G401.6 (cell line): ENCODE measurements around the gene ABCC1.
"Not testable (repeated sequence)": the region's sequence is repeated elsewhere in the genome, so short reads cannot be mapped to it uniquely, and the experiment has no call there.

Experiments
- FAIRE-seq: peaks from 2 replicates; lab custom pipeline; 2012; peaks lifted over from hg19 to GRCh38; lab: Jason Lieb, UNC

Gene ABCC1

DNA sequence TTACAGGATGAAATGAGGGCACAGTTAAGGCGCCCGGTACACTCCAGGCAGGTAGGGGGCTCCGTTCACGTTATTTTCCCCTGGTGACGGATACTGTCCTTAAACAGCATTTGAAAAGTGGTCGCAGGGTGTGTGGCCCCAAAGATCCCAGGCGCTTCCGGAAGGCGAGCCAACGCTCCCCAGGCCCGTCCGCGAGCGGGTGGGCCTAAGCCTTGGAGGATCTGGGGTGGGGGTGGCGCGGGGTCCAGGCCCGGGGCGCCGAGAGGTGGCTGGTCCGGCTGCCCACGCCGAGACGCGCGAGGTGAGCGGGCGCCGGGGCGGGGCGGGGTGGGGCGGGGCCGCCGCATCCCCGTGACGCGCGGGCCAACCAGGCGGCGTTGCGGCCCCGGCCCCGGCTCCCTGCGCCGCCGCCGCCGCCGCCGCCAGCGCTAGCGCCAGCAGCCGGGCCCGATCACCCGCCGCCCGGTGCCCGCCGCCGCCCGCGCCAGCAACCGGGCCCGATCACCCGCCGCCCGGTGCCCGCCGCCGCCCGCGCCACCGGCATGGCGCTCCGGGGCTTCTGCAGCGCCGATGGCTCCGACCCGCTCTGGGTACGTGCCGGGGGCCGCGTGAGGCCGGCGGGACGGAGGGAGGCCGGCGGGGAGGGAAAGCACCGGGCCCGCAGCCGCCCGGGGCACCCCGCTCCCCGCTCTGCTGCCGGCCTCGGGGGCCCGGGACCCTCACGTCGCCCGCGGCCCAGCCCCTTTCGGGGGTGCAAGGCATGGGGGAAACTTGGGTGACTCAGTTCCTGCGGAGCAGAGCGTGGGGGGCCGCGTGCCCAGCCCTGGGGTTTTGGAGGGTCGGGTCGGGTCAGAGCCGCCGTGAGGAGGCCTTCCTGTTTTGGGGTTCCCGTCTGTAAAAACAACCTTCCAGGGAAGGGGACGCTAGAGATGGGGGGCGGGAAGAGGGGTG is at the start of gene ABCC1:
ABCC1 (plus strand) TSS at position 407 of the 951 bp plus-strand sequence; CDS start at position 543, 136 bp downstream.
- no peak for FAIRE-seq

DNA sequence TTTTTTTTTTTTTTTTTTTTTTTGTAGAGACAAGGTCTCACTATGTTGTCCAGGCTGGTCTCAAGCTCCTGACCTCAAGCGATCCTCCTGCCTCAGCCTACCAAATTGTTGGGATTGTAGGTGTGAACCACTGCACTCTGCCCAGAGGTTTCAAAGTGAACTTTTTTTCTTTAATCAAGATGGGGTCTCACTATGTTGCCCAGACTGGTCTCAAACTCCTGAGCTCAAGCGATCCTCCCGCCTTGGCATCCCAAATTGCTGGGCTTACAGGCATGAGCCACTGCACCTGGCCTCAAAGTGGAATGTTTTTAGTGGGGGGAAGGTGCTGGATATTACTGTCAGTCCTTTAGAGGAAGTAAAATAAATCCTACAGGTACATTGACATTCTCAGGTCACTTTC is 49.1 kb upstream of the ABCC1 start:
- FAIRE-seq, result no peak

GRCh38 chr16:15900901-15901500 is 48.4 kb upstream of the ABCC1 start:
- no peak for FAIRE-seq

GRCh38 chr16:15903960-15904359 is 45.5 kb upstream of the ABCC1 start:
- FAIRE-seq, result no peak

DNA sequence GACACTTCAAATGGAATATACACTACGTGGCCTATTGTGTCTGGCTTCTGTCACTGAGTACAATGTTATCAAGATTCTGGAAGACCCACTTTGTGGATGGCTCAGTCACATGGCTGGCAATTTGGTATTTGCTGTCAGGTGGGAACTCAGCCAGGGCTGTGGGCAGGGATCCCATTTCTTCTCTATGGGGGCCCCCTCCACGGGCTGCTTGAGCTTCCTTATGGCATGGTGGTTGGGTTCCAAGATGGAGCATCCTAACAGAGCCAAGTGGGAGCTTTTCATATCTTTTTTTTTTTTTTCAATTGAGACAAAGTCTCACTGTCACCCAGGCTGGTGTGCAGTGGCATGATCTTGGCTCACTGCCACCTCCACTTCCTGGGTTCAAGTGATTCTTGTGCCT is 43.0 kb upstream of the ABCC1 start:
- FAIRE-seq, result no peak

GRCh38 chr16:15907863-15908478 is 41.4 kb upstream of the ABCC1 start:
- no peak for FAIRE-seq

DNA sequence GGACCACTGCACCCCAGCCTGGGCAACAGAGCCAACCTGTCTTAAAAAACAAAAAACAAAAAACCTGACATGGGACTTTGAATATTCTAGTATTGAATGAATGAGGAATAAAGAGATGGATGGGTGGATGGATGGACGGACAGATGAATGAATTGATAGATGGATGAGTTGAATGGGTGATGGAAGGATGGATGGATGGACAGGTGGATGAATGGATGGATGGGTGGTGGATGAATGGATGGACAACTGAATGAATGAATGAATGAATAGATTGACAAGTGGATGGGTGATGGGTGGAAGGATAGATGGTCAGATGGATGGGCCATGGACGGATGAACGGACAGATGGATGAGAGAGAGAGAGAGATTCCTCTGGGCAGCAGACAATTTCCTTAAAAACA is 38.2 kb upstream of the ABCC1 start:
- no peak for FAIRE-seq

GRCh38 chr16:15913046-15913698 is 36.2 kb upstream of the ABCC1 start:
- no peak for FAIRE-seq

GRCh38 chr16:15915555-15916081 is 33.8 kb upstream of the ABCC1 start:
- FAIRE-seq, result no peak

- no peak for FAIRE-seq
Observed at GRCh38 chr16:15916323-15916722, 33.1 kb upstream of the ABCC1 start.

GRCh38 chr16:15918314-15918713 is 31.1 kb upstream of the ABCC1 start:
- not testable (repeated sequence) for FAIRE-seq

GRCh38 chr16:15919331-15919730 is 30.1 kb upstream of the ABCC1 start:
- FAIRE-seq, result no peak

DNA sequence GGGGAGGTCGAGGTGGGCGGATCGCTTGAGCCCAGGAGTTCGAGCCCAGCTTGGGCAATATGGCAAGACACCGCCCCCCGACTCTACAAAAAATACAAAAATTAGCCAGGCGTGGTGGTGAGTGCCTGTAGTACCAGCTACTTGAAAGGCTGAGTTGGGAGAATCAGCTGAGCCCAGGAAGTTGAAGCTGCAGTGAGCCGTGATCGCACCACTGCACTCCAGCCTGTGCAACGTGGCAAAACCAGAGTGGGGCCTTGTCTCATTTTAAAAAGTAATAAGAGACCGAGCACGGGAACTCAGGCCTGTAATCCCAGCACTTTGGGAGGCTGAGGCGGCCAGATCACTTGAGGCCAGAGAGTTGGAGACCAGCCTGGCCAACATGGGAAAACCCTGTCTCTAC is 24.4 kb upstream of the ABCC1 start:
- no peak for FAIRE-seq

- FAIRE-seq, result no peak
Observed at GRCh38 chr16:15925631-15926030, 23.8 kb upstream of the ABCC1 start.

- FAIRE-seq, result no peak
Observed at GRCh38 chr16:15928261-15929104, 20.9 kb upstream of the ABCC1 start.

- FAIRE-seq, result no peak
Observed at GRCh38 chr16:15932939-15933338, 16.5 kb upstream of the ABCC1 start.

DNA sequence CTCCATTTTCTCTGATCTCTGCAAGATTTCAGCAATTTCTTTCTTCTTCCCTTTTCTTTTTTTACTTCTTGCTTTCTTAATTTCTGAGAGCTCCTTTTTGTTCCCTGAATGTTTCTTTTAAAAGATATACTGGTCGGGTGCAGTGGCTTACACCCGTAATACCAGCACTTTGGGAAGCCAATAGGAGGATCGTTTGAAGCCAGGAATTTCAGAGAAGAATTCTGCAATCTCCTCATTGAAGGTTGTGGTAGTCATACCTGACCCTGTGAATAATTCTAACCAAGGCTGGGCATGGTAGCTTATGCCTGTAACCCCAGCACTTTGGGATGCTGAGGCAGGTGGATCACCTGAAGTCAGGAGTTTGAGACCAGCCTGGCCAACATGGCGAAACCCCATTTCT is 15.6 kb upstream of the ABCC1 start:
- FAIRE-seq, result no peak

DNA sequence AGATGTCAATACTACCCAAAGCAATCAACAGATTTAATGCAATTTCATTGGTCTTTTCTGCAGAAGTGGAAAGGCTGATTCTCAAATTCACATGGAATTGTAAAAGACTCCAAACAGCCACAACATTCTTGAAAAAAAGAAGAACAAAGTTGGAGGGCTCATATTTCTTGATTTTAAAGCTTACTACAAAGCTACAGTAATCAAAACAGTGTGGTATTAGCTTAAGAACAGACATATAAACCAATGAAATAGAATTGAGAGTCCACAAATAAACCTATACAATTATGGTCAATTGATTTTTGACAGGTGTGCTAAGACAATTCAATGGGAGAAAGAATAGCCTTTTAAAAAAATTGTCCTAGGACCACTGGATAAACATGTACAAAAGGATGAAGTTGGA is 14.4 kb upstream of the ABCC1 start:
- no peak for FAIRE-seq

GRCh38 chr16:15936809-15937208 is 12.6 kb upstream of the ABCC1 start:
- not testable (repeated sequence) for FAIRE-seq

DNA sequence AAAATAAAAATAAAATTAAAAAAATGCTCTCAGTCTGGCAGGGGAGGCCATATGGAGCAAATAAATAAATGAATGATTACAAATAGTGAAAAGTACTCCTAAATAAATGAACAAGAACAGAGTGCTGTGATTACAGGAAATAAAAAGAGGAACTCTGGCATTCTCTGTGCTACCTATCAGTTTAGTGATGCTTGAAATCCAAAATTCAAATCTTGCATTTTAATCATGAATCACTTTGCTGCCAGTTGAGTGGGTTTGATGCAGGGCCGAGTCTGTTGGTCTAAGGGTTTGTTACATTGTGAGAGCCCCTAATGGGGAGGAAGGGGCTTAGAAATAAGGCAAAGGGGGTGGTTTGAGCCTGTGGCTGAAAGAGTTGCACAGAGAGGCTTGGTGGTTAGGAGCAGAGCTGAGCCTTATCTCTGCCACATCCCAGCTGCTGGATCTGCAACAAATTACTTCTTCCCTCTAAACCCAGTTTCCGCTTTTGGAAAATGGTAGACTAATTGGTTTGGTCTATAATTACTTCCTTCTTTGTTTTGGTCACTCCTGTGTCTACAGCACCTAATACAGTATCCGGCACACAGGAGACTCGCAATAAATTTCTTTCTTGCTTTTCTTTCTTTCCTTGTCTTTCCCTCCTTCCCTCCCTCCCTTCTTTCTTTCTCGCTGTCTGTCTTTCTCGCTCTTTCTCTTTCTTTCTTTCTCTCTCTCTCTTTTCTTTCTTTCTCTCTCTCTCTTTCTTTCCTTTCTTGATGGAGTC is 6.3 kb upstream of the ABCC1 start:
- no peak for FAIRE-seq
